ENCODE measurements around the gene HNRNPM.

DNA sequence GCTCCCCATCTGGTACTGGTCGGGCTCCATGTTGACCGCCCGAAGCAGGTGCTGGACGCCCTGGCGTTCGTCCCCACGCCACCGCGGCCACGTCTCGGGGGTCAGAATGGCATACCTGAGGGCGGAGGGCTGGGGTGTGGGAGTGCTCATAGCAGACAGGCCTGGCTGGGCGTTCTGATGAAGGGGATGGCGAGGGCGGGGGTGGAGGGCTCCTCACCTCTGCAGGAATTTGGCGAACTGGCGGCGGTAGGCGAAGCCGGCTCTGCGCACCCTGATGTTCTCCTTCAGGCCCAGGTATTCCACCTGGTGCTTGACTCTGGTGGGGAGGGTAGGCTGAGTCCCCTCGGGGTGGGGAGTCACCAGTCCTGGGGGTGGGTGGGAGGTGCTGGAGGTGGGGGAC lies 91.5 kb downstream of the HNRNPM start:
- TF ChIP-seq, protein P1, sequence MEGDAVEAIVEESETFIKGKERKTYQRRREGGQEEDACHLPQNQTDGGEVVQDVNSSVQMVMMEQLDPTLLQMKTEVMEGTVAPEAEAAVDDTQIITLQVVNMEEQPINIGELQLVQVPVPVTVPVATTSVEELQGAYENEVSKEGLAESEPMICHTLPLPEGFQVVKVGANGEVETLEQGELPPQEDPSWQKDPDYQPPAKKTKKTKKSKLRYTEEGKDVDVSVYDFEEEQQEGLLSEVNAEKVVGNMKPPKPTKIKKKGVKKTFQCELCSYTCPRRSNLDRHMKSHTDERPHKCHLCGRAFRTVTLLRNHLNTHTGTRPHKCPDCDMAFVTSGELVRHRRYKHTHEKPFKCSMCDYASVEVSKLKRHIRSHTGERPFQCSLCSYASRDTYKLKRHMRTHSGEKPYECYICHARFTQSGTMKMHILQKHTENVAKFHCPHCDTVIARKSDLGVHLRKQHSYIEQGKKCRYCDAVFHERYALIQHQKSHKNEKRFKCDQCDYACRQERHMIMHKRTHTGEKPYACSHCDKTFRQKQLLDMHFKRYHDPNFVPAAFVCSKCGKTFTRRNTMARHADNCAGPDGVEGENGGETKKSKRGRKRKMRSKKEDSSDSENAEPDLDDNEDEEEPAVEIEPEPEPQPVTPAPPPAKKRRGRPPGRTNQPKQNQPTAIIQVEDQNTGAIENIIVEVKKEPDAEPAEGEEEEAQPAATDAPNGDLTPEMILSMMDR (conservative IDR thresholded peaks at IDR 0.05; ENCODE audit: low read length): no peak
- TF ChIP-seq EZH2phosphoT487 (IDR thresholded peaks at IDR 0.05; ENCODE audit: borderline replicate concordance): no peak
